HG02798 (cell line): ENCODE data around the gene CELSR1.

Source experiments
- ATAC-seq: cut with Tn5 transposase; IDR thresholded peaks from one replicate; pipeline ENCODE4 v1.9.1; 2021; ENCODE audit warnings: mild to moderate bottlenecking; ENCODE audit not compliant: unreplicated experiment, poor library complexity

Gene CELSR1

DNA sequence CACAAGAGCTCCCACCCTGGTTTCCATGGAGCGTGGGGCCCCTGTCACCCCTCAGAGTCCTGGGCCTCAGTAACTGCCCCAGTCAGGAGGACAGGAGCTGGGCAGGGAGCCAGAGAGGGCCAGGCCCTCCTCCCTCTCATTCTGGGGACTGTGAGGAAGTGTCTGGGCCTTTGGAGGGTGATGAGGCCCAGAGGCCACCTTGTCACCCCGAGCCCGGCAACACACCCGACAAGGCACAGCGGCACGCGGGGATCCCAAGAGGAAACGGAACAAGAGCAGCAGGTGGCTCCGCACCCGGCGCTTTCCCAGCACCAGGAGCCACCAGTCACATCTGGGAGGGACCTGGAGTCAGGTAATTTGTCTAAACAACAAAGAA, 72.1 kb downstream of the CELSR1 start:
- ATAC-seq: no peak

GRCh38 chr22:46464701-46465344, 72.6 kb downstream of the CELSR1 start:
- no peak for ATAC-seq

DNA sequence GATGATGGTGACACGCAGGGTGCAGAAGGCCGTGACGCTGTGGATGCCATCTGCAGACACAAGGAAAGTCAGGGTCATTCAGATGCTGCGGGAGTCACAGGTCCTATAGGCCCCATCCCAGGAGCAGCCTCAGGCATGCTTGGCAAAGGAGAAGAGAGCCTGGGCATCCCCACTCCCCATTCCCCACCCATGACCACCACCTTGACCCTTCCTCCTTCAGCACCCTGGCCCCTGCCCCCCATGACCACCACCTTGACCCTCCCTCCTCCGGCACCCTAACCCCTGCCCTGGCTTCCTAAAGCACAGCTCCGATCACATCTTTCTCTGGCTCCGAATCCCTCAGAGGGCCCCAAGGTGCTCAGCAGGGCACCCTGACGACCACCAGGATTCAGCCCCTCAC, 73.1 kb downstream of the CELSR1 start:
- ATAC-seq: no peak

DNA sequence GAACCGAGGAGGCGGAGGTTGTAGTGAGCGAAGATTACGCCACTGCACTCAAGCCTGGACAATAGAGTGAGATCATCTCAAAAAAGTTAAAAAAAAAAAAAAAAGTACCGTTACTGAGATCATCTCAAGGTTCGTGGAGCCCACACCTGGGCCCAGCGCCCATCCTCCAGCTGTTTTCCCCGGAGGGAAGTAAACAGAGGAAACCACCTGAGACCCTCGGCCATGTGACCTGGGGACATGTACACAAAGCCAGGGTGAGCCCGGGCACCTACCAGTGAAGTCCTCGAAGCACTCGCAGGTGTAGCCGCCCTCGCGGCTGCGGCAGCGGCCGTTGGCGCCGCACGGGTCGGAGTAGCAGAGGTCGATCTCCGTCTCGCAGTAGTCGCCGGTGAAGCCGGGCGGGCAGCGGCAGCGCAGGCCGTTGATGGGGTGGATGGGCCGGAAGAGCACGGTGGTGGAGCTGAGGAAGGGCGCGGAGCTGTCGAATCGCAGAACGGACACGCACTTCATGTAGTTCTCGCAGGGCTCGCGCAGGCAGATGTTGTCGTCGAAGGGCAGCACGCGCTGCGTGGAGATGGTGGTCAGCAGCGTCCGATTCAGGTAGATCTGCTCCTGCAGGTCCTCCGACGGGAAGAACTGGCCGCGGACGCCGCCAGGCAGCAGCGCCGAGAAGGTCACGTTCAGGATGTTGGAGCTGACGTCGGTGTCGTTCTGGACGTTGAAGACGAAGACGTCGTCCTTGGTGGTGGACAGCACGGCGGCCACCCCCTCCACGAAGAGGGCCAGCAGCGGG, 73.8 kb downstream of the CELSR1 start:
- no peak for ATAC-seq

DNA sequence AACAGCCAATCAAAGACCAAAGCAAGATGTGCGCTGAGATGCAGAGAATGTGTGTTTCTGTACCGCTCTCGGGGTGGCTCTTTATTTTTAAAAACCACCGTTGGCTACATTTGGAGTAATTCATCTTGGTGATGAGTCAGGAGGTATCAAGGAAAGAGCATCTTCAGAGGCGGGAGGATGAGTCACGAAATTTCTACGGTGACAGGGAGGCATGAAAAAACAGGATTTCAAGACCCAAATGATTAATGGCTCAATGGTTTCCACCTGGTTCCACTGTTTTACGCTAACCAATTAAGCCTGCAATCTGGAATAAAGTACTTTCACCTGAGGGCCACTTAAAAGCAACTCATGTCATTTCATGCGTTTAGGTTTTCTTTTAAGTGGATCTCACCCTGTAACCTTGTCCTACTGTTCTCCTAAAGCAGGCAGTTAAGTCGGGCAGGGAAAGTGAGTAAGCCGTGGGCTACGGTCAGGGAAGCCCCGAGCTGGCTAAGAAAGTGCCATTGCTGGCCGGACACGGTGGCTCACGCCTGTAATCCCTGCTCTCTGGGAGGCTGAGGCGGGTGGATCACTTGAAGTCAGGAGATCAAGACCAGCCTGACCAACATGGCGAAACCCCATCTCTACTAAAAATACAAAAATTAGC, 74.6 kb downstream of the CELSR1 start:
- no peak for ATAC-seq

GRCh38 chr22:46461566-46462180, 75.7 kb downstream of the CELSR1 start:
- no peak for ATAC-seq

- ATAC-seq: no peak
These were observed 76.6 kb downstream of the CELSR1 start for GRCh38 chr22:46460857-46461256.

DNA sequence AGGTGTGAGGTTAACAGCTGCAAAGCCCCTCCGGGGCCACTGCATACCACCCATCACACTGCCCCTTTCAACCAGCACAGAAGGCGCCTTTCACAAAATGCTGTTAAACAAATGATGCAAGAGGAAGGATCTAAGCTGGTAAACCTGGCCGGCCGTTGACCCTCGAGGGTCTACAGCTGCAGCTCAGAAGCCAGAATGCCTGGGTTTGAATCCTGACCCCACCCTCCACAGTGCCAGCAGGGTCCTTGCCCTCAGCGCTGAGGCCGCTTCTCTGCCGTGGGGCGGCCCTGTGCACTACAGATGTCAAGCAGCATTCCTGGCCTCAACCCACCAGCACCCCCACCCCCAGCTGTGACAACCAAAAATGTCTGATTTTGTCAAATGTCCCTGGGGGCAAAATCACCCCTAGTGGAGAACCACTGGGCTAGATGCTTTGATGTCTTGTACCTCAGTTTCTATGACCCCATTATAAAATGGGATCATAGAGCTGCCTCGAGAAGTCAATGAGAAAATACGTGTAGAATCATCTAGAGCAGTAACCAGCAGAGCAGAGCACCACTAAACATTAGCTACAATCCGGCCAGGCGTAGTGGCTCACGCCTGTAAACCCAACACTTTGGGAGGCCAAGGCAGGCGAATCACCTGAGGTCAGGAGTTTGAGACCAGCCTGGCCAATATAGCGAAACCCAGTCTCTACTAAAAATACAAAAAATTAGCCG, 77.9 kb downstream of the CELSR1 start:
- ATAC-seq: no peak

- no peak for ATAC-seq
These were observed 78.9 kb downstream of the CELSR1 start for GRCh38 chr22:46458525-46458924.

GRCh38 chr22:46457502-46458488, 79.6 kb downstream of the CELSR1 start:
- no peak for ATAC-seq

DNA sequence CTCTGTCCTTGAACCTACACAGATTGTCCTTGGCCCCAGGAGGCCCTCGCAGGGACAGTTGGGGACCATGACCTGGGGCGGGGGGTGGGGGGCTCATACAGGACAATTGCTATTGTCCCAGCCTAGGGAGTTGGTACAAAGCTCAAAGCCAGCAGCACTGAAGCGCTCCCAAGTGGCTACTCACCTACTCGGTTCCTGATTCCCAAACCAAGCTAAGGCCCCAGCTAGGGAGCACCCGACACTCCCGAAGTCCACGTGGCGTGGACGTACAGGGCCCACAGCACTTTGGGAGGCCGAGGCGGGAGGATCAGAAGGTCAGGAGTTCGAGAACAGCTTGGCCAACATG, 80.6 kb downstream of the CELSR1 start:
- ATAC-seq: no peak

GRCh38 chr22:46455446-46455845, 82.0 kb downstream of the CELSR1 start:
- ATAC-seq: no peak

DNA sequence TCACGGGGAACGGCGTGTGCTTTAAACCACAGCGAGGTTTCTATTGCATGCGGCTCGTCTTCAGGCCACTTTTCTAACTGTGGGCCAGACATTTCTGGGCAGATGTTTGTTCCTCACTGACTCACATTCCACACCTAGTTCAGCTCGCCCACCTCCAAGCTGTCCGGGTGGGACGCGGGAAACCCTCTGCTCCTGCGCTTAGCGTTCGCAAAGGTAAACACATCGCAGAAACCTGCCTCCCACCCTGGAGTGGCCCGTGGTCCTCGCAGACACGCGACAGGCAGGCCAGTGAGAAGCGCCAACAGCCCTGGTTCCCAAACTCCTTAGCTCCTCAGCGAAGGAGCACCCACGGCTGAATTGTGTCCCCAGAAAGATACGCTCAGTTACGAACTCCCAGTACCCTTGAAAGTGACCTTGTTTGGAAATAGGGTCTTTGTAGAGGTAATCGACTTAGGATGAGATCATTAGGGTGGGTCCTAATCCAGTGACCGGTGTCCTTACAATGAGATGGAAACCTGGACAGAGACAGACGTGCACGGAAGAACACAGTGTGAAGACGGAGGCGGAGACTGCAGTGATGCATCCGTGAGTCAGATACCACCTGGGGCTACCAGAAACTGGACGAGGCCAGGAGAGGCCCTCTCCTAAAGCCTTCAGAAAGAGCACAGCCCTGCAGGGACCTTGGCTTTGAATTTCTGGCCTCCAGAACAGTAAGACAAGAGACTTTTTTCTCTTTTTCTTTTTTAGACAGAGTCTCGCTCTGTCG, 82.7 kb downstream of the CELSR1 start:
- ATAC-seq: no peak

DNA sequence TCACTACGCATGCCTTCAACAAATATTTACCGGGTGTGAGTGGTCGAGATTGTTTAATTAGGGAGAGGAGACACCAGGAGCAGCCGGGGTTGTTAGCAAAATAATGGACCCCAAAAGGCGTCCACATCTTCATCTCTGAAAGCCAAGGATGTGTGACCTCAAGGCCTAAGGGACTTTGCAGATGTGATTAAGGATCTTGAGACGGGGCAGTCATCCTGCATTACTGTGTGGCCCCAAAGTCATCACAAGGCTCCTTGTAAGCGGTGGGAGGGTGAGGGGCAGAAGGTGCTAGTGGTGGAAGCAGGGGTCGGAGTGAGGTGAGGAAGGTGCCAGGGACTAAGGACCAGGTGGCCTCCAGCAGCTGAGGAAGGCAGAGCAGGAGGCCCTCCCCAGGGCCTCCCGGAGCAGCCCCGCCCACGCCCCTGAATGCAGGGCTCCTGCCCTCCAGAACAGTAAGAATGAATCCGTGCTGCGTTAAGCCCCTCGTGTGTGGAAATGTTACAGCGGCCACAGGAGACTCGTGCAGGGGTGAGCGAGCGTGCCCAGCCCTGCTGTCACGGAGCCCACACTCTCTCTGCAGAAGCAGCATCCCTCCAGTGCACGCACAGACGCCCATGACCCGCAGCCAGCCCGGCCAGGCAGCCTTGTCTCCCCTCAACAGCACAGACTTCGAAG, 83.5 kb downstream of the CELSR1 start:
- no peak for ATAC-seq

DNA sequence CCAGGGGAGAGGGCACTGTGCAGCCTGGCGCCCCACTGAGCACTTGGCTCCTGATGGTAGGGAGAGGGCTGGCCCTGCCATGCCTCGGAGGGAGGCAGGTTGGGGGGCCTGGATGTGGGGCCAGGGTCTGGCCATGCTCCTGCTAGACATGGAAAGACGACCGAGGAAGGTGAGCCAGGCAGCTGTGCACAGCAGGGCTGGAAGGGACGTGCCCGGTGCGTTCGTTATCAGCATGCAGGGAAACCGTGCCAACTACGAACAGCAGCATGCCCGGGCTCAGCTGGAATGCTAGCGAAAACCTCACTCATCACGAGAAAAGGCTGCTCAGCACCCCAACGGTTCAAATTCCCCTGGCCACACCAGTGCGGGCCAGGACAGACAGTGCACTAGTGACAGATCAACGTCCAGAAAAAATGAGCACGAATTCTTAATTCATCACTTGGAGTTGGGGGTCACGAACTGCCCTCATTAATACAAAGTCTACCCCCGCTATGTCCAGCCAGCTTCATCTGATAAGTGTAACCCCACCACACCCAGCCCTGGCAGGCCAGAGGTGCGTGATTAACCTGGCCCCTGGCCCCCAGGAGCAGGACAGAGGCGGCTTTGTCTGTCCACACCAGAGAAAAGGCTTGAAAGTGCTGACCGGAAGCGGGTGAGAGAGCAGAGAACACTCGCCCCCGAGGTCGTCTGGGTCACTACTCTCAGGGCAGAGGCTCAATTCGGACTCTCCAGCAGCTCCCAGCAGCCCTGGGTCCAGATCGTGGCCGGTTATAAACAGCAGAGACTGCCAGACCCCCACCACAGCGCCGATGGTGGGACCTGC, 84.2 kb downstream of the CELSR1 start:
- no peak for ATAC-seq

DNA sequence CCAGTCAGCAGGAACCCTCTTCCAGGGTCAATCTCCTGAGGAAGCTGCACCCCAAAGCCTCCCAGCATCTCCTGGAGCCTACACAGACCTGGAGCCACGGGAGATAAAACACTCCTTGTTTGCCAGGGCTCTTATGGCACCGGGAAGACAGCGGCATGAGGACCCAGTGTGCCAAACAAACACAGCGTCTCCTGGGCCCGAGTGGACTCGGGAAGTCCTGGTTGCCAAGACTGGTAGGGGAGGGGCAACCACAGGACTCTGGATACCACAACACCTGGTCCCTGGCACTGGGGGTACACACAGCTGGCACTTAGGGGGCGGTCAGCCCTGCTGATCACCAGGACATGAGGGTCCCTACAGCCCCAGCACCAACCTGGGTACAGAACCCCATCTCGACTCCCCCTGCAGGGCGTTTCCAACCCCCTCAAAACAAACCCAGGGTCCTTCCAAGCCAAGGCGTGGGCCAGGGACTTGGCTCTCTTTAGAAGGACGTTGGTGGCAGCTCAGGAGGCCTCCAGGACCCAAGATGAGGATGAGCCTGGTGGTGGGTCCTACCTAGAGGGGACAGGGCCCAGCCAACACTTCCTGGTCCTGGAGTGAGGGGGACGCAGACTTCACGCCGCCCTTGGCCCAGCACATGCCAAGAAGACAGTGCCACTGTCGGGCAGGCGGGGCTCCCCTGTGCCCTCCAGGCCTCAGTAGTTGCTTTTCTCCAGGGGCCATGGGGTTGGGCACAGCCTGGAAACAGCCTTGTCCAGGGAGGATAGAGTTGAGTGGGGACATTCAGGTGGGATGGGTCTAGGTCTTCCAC, 85.0 kb downstream of the CELSR1 start:
- ATAC-seq: no peak

- ATAC-seq: no peak
These were observed 85.7 kb downstream of the CELSR1 start for GRCh38 chr22:46451741-46452140.
